ENCODE measurements around the gene CLINT1.

DNA sequence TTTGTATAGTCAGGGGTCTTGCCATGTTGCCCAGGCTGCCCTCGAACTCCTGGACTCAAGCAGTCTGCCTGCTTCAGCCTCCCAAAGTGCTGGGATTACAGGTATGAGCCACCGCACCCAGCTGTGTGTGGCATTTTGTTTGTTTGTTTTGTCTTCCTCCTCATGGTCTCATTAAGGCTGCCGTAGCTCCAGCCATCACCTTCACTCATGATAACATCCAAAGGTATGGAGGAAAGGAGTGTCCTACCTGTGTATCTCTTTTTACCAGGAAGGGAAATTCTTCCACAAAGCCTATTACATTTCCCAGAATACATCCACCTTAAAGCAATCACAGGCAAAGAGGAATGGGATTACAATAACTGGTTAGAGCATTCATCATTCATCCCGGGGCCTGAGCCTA lies 88.3 kb downstream of the CLINT1 start:
- no peak for TF ChIP-seq EZH2phosphoT487 (IDR thresholded peaks at IDR 0.05; ENCODE audit: borderline replicate concordance)
- no peak for TF ChIP-seq CTCF (IDR thresholded peaks at IDR 0.05 in 2 of 3, conservative IDR thresholded peaks at IDR 0.05 in 1 of 3; ENCODE audit: borderline replicate concordance in 1 of 3, insufficient read depth in 1 of 3, low read depth in 2 of 3, low read length in 2 of 3)
- TF ChIP-seq MAX (IDR thresholded peaks at IDR 0.05), result no peak
- TF ChIP-seq POLR2A (IDR thresholded peaks at IDR 0.05; ENCODE audit: borderline replicate concordance, extremely low read depth, insufficient read depth, insufficient read length), result no peak
- TF ChIP-seq EZH2 (IDR thresholded peaks at IDR 0.05), result no peak
- TF ChIP-seq POLR2AphosphoS5 (IDR thresholded peaks at IDR 0.05; ENCODE audit: low read depth, low read length), result no peak
- TF ChIP-seq JUND (IDR thresholded peaks at IDR 0.05), result no peak
- TF ChIP-seq RAD21 (IDR thresholded peaks at IDR 0.05; ENCODE audit: low read depth), result no peak

All from HCT116 (cell line).